Pancreas (tissue), 10 donors: ENCODE results near the gene PGAM4. TPM values are rescaled to one million over a fixed set of nuclear protein-coding genes. Genes with fewer than 3 reads are reported as not detected.

Experiments used
- ATAC-seq, 4 donors: fragments of 200-7000 bp; cut with Tn5 transposase; one replicate each; pipeline versions ENCODE4 v1.8.0 to v1.9.1; 2020; ENCODE audit warnings: mild to moderate bottlenecking in 4 of 4, moderate library complexity in 4 of 4
- DNase-seq, 6 donors: peaks; one replicate each; pipeline ENCODE4 v3.0.0-alpha.2; 2020
- FAIRE-seq: peaks from 2 replicates; lab custom pipeline; 2012; peaks lifted over from hg19 to GRCh38; lab: Jason Lieb, UNC
- H3K27ac ChIP-seq, 4 donors: fragments of 200-600 bp; sonication (generic); 1 replicate in 3 of 4; 2 replicates in 1 of 4; pipeline versions ENCODE4 v1.5.0 to v1.8.0; 2020
- H3K27me3 ChIP-seq, 4 donors: fragments of 200-600 bp; one replicate each; pipeline ENCODE4 v1.8.0; 2021
- H3K36me3 ChIP-seq, 3 donors: fragments of 200-600 bp; sonication (generic) in 1 of 3; one replicate each; pipeline versions ENCODE4 v1.5.0 to v1.8.0; 2020 to 2021
- H3K4me1 ChIP-seq, 3 donors: fragments of 200-600 bp; one replicate each; pipeline ENCODE4 v1.8.0; 2021
- H3K4me3 ChIP-seq, 4 donors: fragments of 200-600 bp; sonication (generic) in 2 of 4; one replicate each; pipeline versions ENCODE4 v1.5.0 to v1.8.0; 2020 to 2021
- H3K9me3 ChIP-seq, 4 donors: fragments of 200-600 bp; one replicate each; pipeline ENCODE4 v1.8.0; 2021
- CTCF ChIP-seq, 4 donors: fragments of 200-600 bp; sonication (generic) in 3 of 4; IDR thresholded peaks; one replicate each; pipeline versions ENCODE4 v1.5.0 to v1.8.0; 2021; ENCODE audit warnings: antibody characterized with exemption in 4 of 4
- WGBS, 2 donors: extraction: QIAGEN DNeasy Blood & Tissue Kit; methylation state at CpG; one replicate each; pipeline ENCODE4 v1.1.7; 2013; 5-methylcytosine and 5-hydroxymethylcytosine counted together
- intact Hi-C, 3 donors: fragments of 100-400 bp; cut with DNase I; formaldehyde crosslinking; loops; one replicate each; pipeline versions ENCODE4 v1.11.1 to v1.14.2; 2022
- polyA plus RNA-seq, 2 donors: library from polyadenylated mRNA; stranded (reverse); fragments of 200-250 nt; gene quantifications; one replicate each; pipeline ENCODE4 v1.2.3, GENCODE V29; 2013
- total RNA-seq, 6 donors: library from RNA; stranded (reverse); fragmentation: NEBNext Ultra II Directional in 4 of 6; extraction: Animal tissue kit (Norgen Biotek cat#: 25700) in 4 of 6; gene quantifications; one replicate each; pipeline versions ENCODE4 v1.2.1 to v1.2.4, GENCODE V29; 2021 to 2023
- donor health status: healthy with polysubstance abuse.
- donor health status: DM: no; HTN: no; CAD: no; lungs with moderate emphysema.
- donor health status: DM: no; HTN: no; CAD: no.
- donor health status: control.
- donor health status: control.
- donor health status: Bipolar disorder and iron deficiency.
- donor health status: DM: yes; HTN: yes; CAD: no.
- donor health status: DM: no; HTN: no; CAD: no.
- donor health status: DM: no; HTN: no; CAD: no.
- donor health status: DM: yes; HTN: yes; CAD: no.

The PGAM4 gene
- total RNA-seq = not detected
- not detected for polyA plus RNA-seq

GRCh38 chrX:77969538-77969937 is at the start of gene PGAM4:
Gene PGAM4, minus strand, starts transcription at chrX:77969638. Its CDS starts 0 bp downstream, at chrX:77969638.
- no peak for TF ChIP-seq CTCF (IDR thresholded peaks at IDR 0.05)
- ATAC-seq (no peak), DNase-seq (no peak), FAIRE-seq (no peak)
- H3K27me3 ChIP-seq = peaks cover 0 to 2% (median 0%) of the 10 kb centered on the region in 4 donors
- H3K4me3 ChIP-seq = no peak within 1 kb of the TSS
- no peaks in the 10 kb centered on the region for H3K9me3 ChIP-seq
- no peak within 1 kb of the TSS for H3K27ac ChIP-seq
- intact Hi-C loops = no loop called here
- no peaks in the 10 kb centered on the region for H3K4me1 ChIP-seq
- 90 to 98% methylated on average over 13 of the region's 13 CpGs for WGBS, 2 donors
- H3K36me3 ChIP-seq = no peaks in the 10 kb centered on the region

- no peak for FAIRE-seq
- Histone ChIP-seq H3K4me1 (no peaks in the 10 kb centered on the region), H3K9me3 (no peaks in the 10 kb centered on the region), H3K27me3 (peaks cover 0 to 6% (median 0%) of the 10 kb centered on the region in 4 donors), H3K27ac (no peak overlapping the region), H3K4me3 (no peak overlapping the region), H3K36me3 (no peaks in the 10 kb centered on the region)
- no peak for DNase-seq
- intact Hi-C loops = loop anchor here in 1 of 3 donors (10.0 kb wide), 1 partner anchor 97 kb away; the partner anchor contains the start of gene ATP7A
- no peak for TF ChIP-seq CTCF (IDR thresholded peaks at IDR 0.05)
- ATAC-seq = no peak
- 65 to 100% methylated on average over 1 of the region's 1 CpG for WGBS, 2 donors
Observed at GRCh38 chrX:78011846-78012245, 42.4 kb upstream of the PGAM4 start.

DNA sequence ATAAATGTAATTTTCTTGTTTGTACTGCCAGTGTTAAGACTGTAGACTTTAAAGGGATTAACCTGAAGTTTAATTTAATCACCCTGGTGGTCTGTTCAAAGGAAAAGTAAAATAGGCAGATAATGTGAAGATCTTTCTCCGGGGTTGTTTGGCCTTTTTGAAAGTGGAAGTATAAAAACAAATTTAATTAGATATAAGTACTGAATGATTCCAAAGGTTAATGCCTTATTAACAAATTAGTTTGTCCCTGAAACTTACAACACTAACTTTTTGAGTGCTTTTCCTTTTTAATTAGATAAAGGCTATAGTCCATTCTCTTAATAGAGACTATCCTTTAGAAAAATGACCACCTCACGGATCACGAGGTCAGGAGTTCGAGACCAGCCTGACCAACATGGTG is 10.4 kb upstream of the PGAM4 start:
- ATAC-seq (no peak), DNase-seq (no peak), FAIRE-seq (peak; percentile 70)
- no peaks in the 10 kb centered on the region for H3K4me1 ChIP-seq
- no peaks in the 10 kb centered on the region for H3K27me3 ChIP-seq
- H3K36me3 ChIP-seq = no peaks in the 10 kb centered on the region
- no peak for TF ChIP-seq CTCF (IDR thresholded peaks at IDR 0.05)
- no peak overlapping the region for H3K4me3 ChIP-seq
- H3K9me3 ChIP-seq = no peaks in the 10 kb centered on the region
- whole genome bisulfite sequencing, 2 donors = 85 to 96% methylated on average over 4 of the region's 4 CpGs
- no peak overlapping the region for H3K27ac ChIP-seq
- intact Hi-C loops = no loop called here

DNA sequence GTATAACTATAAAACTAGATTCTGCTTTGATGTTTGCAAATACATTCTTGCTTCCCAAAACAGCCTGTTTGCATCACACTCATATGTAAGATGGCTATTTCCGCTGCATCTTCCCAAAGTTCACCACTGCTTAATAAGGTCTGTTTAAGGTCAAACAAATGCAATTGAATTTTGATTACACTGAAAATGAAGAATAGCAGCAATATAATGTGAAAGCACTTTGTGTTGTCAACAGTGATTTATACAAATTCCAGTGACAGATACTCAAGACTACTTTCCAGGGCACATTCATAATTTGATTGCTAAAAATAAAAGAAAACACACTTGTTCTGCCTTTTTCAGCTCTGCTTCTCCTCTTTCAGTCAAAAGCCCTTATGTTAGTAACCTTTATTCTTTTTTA is 8.1 kb upstream of the PGAM4 start:
- Histone ChIP-seq H3K9me3 (no peaks in the 10 kb centered on the region), H3K36me3 (no peaks in the 10 kb centered on the region), H3K4me3 (no peak overlapping the region), H3K27me3 (peaks cover 0 to 4% (median 0%) of the 10 kb centered on the region in 4 donors), H3K4me1 (no peaks in the 10 kb centered on the region), H3K27ac (no peak overlapping the region)
- WGBS, 2 donors = 79 to 97% methylated on average over 1 of the region's 1 CpG
- DNase-seq = no peak
- no peak for FAIRE-seq
- no peak for ATAC-seq
- intact Hi-C loops = no loop called here
- TF ChIP-seq CTCF (IDR thresholded peaks at IDR 0.05) = no peak

GRCh38 chrX:77977095-77977494 is 7.7 kb upstream of the PGAM4 start:
- intact Hi-C loops = no loop called here
- no peaks in the 10 kb centered on the region for H3K9me3 ChIP-seq
- peaks cover 0 to 4% (median 0%) of the 10 kb centered on the region in 4 donors for H3K27me3 ChIP-seq
- no peaks in the 10 kb centered on the region for H3K4me1 ChIP-seq
- no peaks in the 10 kb centered on the region for H3K36me3 ChIP-seq
- no peak for TF ChIP-seq CTCF (IDR thresholded peaks at IDR 0.05)
- DNase-seq = no peak
- peak; percentile 29 for FAIRE-seq
- no peak for ATAC-seq
- no peak overlapping the region for H3K4me3 ChIP-seq
- no peak overlapping the region for H3K27ac ChIP-seq
